Fibroblast of mammary gland (primary cell): ENCODE data around the gene ADCK2.

Experiments used
- DNase-seq: peaks from one replicate; pipeline ENCODE4 v3.0.0-alpha.2; 2010; ENCODE audit warnings: low read depth
- H3K4me3 ChIP-seq: 2 replicates; pipeline ENCODE4 v1.5.1; 2011; ENCODE audit warnings: low read depth, mild to moderate bottlenecking, low read length, moderate library complexity; ENCODE audit not compliant: control insufficient read depth
- TF ChIP-seq, protein P1 (sequence below): conservative IDR thresholded peaks from 2 replicates; pipeline ENCODE4 v1.5.1; 2011; ENCODE audit warnings: low read depth, low read length, inconsistent platforms; ENCODE audit not compliant: control insufficient read depth, insufficient read depth

The ADCK2 gene

DNA sequence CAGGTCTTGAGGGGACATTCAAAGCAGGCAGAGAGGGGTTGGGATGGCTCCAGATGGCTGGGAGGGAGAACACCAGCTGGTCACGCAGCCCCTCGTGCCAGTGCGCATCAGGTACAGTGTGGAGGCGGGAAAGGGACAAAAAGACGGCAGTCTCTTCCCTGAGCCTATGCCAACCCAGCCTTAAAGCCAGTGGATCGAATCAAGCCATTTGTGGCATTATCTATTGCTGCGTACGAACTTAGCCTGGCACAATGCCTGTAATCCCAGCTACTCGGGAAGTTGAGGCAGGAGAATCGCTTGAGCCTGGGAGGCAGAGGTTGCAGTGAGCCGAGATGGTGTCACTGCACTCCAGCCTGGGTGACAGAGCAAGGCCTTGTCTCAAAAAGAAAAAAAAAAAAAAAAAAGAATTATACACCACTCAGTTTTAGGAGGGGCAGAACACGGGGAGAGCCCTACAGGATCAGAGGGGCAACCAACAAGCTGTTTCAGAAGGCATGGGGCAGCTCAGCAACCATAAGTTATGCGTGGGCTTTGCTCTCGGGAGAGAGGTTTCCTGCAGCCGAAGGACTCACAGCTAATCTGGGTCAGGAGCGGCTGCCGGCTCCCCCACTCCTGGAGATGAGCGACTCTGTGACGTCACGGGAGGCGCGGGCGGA is 23.4 kb downstream of the ADCK2 start:
- DNase-seq, result peak; percentile 88
- TF ChIP-seq, protein P1, sequence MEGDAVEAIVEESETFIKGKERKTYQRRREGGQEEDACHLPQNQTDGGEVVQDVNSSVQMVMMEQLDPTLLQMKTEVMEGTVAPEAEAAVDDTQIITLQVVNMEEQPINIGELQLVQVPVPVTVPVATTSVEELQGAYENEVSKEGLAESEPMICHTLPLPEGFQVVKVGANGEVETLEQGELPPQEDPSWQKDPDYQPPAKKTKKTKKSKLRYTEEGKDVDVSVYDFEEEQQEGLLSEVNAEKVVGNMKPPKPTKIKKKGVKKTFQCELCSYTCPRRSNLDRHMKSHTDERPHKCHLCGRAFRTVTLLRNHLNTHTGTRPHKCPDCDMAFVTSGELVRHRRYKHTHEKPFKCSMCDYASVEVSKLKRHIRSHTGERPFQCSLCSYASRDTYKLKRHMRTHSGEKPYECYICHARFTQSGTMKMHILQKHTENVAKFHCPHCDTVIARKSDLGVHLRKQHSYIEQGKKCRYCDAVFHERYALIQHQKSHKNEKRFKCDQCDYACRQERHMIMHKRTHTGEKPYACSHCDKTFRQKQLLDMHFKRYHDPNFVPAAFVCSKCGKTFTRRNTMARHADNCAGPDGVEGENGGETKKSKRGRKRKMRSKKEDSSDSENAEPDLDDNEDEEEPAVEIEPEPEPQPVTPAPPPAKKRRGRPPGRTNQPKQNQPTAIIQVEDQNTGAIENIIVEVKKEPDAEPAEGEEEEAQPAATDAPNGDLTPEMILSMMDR, result no peak
- peak overlapping the region; percentile 87 for H3K4me3 ChIP-seq

DNA sequence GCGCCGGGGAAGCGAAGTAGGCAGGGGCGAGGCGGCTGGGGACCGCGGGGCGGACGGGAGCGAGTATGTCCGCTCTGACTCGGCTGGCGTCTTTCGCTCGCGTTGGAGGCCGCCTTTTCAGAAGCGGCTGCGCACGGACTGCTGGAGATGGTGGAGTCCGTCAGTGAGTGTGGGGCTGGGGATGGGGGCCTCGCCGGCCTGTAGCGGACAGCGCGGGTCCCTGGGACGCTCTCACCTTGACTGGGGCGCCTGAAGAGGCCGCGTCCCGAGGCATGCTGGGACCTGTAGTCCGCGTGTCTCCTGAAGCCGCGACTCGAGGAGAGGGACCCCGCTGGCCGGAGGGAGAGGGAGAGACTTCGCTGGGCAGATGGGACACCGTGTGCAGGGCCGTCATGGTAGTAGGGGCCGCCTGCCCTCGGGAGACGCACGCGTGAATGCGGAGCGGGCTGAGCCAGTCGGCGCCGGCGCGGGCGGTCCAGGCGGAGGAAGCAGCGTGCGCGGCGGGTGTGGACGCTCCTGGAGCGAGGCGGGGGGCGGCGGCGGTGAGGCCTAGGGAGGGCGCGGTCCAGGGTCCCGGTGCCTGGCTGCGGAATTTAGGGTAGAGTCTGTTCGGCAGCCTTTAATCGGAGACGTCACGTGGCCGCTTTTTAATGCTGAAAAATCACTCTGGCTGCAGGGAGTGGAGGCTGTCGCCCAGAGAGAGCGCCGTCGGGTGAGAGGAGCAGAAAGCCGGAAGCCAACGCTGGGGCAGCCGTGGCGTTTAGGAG is 24.1 kb downstream of the ADCK2 start, which contains the start of gene NDUFB2:
Gene NDUFB2, plus strand, starts transcription at position 29 of the 767 bp plus-strand sequence. Its CDS starts 37 bp downstream, at position 66.
- H3K4me3 ChIP-seq, result peak within 1 kb of the TSS; percentile 87
- peak; percentile 71 for DNase-seq
- TF ChIP-seq, protein P1, result no peak

DNA sequence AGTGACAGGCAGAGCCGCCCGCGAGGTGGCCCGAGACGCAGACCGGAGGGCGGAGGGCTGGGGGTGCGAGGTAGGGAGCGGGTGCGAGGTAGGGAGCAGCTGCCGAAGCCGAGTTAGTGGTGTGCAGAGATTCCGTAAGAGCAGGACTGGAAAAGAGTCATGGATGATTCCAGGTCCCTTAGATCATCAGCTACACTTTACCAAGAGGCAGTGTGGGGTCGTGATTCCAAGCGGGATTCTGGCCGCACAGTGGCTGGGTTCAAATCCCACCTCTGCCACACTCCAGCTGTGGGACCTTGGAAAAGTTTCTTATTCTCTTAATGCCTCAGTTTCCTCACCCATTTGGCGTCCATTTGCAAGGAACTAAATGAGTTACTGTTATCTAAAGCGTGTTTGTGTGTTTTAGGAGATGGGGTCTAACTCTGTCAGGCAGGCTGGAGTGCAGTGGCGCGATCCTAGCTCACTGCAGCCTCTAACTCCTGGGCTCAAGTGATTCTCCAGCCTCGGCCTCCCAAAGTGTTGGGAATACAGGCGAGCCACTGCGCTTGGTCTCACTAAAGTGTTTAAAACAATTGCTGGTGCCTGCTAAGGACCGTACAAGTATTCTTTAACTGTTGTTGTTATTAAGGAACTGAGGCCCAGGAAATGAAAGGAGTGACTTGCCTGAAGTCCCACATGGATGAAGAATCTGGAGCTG is 24.9 kb downstream of the ADCK2 start:
- peak overlapping the region; percentile 87 for H3K4me3 ChIP-seq
- TF ChIP-seq, protein P1, result no peak
- peak; percentile 54 for DNase-seq

DNA sequence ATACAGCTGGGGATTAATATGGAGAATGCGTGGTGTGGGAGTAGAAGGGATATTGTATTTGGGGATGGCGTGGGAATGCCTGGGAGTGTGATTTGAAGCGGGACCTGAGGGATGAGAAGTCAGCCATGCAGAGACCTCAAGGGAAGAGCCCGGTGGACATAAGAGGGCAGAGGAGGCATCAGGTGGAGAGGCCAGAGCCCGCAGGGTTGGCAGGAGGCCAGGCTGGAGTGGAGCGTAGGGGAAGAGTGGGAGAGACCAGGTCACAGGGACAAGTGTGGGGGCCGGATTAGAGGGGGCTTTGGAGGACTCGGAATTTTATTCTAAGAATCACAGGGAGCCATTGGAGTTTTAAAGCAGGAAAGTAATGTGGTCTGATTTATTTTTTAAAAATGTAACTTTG is 25.7 kb downstream of the ADCK2 start:
- DNase-seq, result no peak

DNA sequence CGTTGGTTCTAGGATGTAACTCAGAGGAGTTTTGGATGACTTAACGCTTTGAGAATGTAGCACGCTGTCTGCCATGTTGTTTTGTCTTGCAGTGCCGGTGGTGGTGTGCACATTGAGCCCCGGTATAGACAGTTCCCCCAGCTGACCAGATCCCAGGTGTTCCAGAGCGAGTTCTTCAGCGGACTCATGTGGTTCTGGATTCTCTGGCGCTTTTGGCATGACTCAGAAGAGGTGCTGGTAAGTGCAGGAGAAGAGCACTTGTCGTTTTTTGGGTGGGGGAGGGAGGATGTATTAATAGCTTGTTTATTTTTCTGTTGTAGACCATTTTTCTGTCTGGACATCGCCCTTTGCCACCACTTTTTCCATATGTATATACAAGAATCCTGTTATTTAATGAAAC is 30.0 kb downstream of the ADCK2 start:
- no peak for DNase-seq
- TF ChIP-seq, protein P1, result no peak
- no peak overlapping the region for H3K4me3 ChIP-seq

More for the DNA sequence above, 25.7 kb downstream of the ADCK2 start:
- H3K4me3 ChIP-seq, result no peak overlapping the region
- TF ChIP-seq, protein P1, result no peak

DNA sequence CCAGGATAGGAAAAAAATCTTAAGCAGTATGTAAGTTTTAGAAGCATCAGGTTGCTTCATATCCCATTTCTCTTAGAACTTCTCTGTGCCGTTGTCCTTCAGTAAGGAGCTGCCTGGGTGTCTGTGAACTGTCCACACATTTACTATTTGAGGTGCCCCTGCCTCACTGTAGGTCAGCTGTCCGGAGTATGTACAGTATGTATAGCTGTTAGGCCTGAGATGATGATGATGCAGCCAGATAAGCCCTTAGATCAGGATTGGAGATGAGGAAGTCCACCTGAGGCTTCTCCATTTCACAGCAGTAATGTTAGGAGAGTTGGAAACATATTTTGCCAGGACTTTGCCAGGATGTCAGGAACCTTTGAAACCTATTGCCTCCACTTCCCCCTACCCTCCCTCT is 31.5 kb downstream of the ADCK2 start:
- DNase-seq, result no peak
- no peak overlapping the region for H3K4me3 ChIP-seq
- TF ChIP-seq, protein P1, result no peak
